ENCODE results near the gene BCLAF1. TPM values are rescaled to one million over a fixed set of nuclear protein-coding genes. Genes with fewer than 3 reads are reported as not detected.

Gene BCLAF1
- total RNA-seq, 1 experiment from 2014 or later, result 145 TPM

Other genes with a start within 250 kb of the BCLAF1 start
- 10.3 and 11.5 TPM in 2 replicates for gene MTFR2, start 39.5 kb downstream of the BCLAF1 start, total RNA-seq (2014; rRNA removed; shearing (Covaris generic))